ENCODE data around the gene PHIP. TPM values are rescaled to one million over a fixed set of nuclear protein-coding genes. Genes with fewer than 3 reads are reported as not detected.

The PHIP gene
- total and polyA plus RNA-seq, 2 of the 8 experiments (the other 6 are each of a cell fraction or from before 2014, with no cell fraction given) = 7.3 to 56.2 TPM

DNA sequence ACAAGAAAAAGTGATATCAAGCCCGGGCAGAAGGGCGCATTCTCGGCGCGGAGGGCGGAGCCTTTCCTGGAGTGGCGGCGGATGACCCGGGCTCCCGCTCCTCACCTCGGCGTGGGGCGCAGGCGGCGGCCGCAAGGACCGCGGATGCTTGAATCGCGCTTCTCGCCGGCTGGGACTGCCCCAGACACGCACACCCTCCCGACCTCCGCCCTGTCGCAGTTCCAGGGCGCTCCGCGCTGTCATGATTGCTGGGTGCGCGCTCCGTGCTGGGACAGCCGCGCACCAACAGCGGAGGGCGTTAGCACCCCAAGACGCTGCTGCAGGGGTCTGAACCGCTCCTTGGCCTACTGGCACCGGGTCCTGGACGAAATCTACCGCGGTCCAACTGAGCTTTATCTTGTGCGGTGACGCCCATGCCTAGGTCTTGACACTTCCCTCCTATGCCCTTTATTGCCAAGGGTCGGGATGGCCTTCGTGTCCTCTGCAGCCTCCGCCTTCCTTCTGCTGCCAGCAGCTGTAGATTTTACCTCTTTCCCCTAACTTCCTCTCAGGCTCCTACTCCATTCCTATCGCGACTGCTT lies 167.4 kb downstream of the PHIP start (continued):
- TF ChIP-seq, protein P1, sequence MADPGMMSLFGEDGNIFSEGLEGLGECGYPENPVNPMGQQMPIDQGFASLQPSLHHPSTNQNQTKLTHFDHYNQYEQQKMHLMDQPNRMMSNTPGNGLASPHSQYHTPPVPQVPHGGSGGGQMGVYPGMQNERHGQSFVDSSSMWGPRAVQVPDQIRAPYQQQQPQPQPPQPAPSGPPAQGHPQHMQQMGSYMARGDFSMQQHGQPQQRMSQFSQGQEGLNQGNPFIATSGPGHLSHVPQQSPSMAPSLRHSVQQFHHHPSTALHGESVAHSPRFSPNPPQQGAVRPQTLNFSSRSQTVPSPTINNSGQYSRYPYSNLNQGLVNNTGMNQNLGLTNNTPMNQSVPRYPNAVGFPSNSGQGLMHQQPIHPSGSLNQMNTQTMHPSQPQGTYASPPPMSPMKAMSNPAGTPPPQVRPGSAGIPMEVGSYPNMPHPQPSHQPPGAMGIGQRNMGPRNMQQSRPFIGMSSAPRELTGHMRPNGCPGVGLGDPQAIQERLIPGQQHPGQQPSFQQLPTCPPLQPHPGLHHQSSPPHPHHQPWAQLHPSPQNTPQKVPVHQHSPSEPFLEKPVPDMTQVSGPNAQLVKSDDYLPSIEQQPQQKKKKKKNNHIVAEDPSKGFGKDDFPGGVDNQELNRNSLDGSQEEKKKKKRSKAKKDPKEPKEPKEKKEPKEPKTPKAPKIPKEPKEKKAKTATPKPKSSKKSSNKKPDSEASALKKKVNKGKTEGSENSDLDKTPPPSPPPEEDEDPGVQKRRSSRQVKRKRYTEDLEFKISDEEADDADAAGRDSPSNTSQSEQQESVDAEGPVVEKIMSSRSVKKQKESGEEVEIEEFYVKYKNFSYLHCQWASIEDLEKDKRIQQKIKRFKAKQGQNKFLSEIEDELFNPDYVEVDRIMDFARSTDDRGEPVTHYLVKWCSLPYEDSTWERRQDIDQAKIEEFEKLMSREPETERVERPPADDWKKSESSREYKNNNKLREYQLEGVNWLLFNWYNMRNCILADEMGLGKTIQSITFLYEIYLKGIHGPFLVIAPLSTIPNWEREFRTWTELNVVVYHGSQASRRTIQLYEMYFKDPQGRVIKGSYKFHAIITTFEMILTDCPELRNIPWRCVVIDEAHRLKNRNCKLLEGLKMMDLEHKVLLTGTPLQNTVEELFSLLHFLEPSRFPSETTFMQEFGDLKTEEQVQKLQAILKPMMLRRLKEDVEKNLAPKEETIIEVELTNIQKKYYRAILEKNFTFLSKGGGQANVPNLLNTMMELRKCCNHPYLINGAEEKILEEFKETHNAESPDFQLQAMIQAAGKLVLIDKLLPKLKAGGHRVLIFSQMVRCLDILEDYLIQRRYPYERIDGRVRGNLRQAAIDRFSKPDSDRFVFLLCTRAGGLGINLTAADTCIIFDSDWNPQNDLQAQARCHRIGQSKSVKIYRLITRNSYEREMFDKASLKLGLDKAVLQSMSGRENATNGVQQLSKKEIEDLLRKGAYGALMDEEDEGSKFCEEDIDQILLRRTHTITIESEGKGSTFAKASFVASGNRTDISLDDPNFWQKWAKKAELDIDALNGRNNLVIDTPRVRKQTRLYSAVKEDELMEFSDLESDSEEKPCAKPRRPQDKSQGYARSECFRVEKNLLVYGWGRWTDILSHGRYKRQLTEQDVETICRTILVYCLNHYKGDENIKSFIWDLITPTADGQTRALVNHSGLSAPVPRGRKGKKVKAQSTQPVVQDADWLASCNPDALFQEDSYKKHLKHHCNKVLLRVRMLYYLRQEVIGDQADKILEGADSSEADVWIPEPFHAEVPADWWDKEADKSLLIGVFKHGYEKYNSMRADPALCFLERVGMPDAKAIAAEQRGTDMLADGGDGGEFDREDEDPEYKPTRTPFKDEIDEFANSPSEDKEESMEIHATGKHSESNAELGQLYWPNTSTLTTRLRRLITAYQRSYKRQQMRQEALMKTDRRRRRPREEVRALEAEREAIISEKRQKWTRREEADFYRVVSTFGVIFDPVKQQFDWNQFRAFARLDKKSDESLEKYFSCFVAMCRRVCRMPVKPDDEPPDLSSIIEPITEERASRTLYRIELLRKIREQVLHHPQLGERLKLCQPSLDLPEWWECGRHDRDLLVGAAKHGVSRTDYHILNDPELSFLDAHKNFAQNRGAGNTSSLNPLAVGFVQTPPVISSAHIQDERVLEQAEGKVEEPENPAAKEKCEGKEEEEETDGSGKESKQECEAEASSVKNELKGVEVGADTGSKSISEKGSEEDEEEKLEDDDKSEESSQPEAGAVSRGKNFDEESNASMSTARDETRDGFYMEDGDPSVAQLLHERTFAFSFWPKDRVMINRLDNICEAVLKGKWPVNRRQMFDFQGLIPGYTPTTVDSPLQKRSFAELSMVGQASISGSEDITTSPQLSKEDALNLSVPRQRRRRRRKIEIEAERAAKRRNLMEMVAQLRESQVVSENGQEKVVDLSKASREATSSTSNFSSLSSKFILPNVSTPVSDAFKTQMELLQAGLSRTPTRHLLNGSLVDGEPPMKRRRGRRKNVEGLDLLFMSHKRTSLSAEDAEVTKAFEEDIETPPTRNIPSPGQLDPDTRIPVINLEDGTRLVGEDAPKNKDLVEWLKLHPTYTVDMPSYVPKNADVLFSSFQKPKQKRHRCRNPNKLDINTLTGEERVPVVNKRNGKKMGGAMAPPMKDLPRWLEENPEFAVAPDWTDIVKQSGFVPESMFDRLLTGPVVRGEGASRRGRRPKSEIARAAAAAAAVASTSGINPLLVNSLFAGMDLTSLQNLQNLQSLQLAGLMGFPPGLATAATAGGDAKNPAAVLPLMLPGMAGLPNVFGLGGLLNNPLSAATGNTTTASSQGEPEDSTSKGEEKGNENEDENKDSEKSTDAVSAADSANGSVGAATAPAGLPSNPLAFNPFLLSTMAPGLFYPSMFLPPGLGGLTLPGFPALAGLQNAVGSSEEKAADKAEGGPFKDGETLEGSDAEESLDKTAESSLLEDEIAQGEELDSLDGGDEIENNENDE (IDR thresholded peaks at IDR 0.05; ENCODE audit: insufficient replicate concordance, low read length) = no peak
- TF ChIP-seq RFX5 (IDR thresholded peaks at IDR 0.05; ENCODE audit: borderline replicate concordance, low read depth, low read length) (no peak), SP2 (IDR thresholded peaks at IDR 0.05; ENCODE audit: low read length) (no peak), CREB1 (IDR thresholded peaks at IDR 0.05) (0 out of 2 replicates have a peak, but pooled peaks have one; percentile 44), BACH1 (IDR thresholded peaks at IDR 0.05; ENCODE audit: low read length) (peak; percentile 78), POU5F1 (IDR thresholded peaks at IDR 0.05; ENCODE audit: low read depth, low read length) (no peak), EGR1 (IDR thresholded peaks at IDR 0.05; ENCODE audit: borderline replicate concordance, low read depth, low read length) (no peak), CEBPB (IDR thresholded peaks at IDR 0.05; ENCODE audit: low read depth, low read length) (no peak), ZNF274 (IDR thresholded peaks at IDR 0.05; ENCODE audit: borderline replicate concordance, extremely low read depth, low read length) (no peak), SP4 (IDR thresholded peaks at IDR 0.05; ENCODE audit: low read length) (no peak), SIN3A (conservative IDR thresholded peaks at IDR 0.05 in 1 of 2, IDR thresholded peaks at IDR 0.05 in 1 of 2; ENCODE audit: low read depth in 1 of 2, low read length in 2 of 2) (peak in 1 of 2 experiments; percentile 20; a peak in 1 of 4 replicates), NANOG (IDR thresholded peaks at IDR 0.05; ENCODE audit: insufficient read depth, low read depth, low read length, poor library complexity, severe bottlenecking) (no peak)

Measured in H1 (cell line).